Breast epithelium (tissue), 3 donors: Measurements from ENCODE around the gene LSM3.

Experiments used
- CTCF ChIP-seq, 3 donors: fragments of 450-650 bp; IDR thresholded peaks; one replicate each; pipeline ENCODE4 v1.5.1; 2016 to 2017; ENCODE audit warnings: antibody characterized with exemption in 3 of 3, mild to moderate bottlenecking in 3 of 3, moderate library complexity in 3 of 3
- POLR2AphosphoS5 ChIP-seq, 3 donors: sonication (generic); formaldehyde crosslinking; IDR thresholded peaks; one replicate each; pipeline ENCODE4 v1.6.1; 2017; ENCODE audit warnings: antibody characterized with exemption in 3 of 3

DNA sequence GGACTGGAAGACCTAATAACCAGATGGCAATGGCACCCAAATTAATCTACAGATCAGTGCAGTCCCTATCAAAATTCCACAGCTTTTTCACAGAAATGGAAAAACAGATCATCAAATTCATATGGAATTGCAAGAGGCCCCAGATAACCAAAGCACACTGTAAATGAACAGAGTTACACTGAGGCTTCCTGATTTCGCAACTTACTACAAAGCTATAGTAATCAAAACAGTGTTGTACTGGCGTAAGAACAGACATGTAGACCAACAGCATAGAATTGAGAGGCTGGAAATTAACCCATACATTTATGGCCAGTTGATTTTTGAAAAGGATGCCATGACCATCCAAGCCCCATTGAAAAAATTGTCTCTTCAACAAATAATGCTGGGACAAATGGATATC, 16.4 kb upstream of the LSM3 start:
- TF ChIP-seq POLR2AphosphoS5 (IDR thresholded peaks at IDR 0.05), result no peak
- TF ChIP-seq CTCF (IDR thresholded peaks at IDR 0.05), result no peak
